Measurements from ENCODE around the gene PEG3.

DNA sequence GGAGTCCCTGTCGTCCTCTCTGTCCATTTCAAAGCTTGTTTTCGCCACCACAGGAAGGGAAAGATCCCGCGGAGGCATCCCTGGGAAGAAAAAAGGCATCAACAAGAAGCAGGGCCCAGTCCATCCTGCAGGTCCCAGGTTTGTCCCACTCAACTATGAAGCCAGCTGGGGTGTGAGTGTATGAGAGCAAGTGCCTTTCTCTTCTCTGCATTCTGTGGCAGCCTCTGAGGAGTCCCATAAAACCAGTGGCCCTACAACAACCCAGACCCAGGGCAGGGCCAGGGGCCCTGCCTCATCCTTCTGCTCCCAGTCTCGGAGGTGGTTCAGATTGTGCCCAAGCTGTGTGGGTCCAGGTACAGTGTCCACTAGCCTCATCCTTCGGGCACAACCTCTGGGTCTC, 18.9 kb downstream of the PEG3 start:
- TF ChIP-seq POLR2A (IDR thresholded peaks at IDR 0.05; ENCODE audit: low read depth, low read length) = no peak
- TF ChIP-seq, protein P1, sequence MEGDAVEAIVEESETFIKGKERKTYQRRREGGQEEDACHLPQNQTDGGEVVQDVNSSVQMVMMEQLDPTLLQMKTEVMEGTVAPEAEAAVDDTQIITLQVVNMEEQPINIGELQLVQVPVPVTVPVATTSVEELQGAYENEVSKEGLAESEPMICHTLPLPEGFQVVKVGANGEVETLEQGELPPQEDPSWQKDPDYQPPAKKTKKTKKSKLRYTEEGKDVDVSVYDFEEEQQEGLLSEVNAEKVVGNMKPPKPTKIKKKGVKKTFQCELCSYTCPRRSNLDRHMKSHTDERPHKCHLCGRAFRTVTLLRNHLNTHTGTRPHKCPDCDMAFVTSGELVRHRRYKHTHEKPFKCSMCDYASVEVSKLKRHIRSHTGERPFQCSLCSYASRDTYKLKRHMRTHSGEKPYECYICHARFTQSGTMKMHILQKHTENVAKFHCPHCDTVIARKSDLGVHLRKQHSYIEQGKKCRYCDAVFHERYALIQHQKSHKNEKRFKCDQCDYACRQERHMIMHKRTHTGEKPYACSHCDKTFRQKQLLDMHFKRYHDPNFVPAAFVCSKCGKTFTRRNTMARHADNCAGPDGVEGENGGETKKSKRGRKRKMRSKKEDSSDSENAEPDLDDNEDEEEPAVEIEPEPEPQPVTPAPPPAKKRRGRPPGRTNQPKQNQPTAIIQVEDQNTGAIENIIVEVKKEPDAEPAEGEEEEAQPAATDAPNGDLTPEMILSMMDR (conservative IDR thresholded peaks at IDR 0.05; ENCODE audit: low read depth, low read length) = no peak
- TF ChIP-seq, protein P2, sequence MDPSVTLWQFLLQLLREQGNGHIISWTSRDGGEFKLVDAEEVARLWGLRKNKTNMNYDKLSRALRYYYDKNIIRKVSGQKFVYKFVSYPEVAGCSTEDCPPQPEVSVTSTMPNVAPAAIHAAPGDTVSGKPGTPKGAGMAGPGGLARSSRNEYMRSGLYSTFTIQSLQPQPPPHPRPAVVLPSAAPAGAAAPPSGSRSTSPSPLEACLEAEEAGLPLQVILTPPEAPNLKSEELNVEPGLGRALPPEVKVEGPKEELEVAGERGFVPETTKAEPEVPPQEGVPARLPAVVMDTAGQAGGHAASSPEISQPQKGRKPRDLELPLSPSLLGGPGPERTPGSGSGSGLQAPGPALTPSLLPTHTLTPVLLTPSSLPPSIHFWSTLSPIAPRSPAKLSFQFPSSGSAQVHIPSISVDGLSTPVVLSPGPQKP (IDR thresholded peaks at IDR 0.05; ENCODE audit: borderline replicate concordance, low read depth, low read length) = no peak
- no peak for TF ChIP-seq SMC3 (IDR thresholded peaks at IDR 0.05; ENCODE audit: low read depth, low read length)
- TF ChIP-seq MAZ (IDR thresholded peaks at IDR 0.05; ENCODE audit: borderline replicate concordance, low read depth, low read length) = no peak
- no peak for TF ChIP-seq RAD21 (IDR thresholded peaks at IDR 0.05; ENCODE audit: low read length)
- no peak for TF ChIP-seq MAFK (IDR thresholded peaks at IDR 0.05; ENCODE audit: low read depth, low read length)
- TF ChIP-seq CEBPB (IDR thresholded peaks at IDR 0.05; ENCODE audit: low read depth, low read length) = no peak
- no peak for TF ChIP-seq MXI1 (IDR thresholded peaks at IDR 0.05; ENCODE audit: borderline replicate concordance, low read depth, low read length)
- TF ChIP-seq, protein P3, sequence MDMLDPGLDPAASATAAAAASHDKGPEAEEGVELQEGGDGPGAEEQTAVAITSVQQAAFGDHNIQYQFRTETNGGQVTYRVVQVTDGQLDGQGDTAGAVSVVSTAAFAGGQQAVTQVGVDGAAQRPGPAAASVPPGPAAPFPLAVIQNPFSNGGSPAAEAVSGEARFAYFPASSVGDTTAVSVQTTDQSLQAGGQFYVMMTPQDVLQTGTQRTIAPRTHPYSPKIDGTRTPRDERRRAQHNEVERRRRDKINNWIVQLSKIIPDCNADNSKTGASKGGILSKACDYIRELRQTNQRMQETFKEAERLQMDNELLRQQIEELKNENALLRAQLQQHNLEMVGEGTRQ (IDR thresholded peaks at IDR 0.05; ENCODE audit: low read depth, low read length) = no peak
- TF ChIP-seq NFE2L2 (IDR thresholded peaks at IDR 0.05; ENCODE audit: low read depth, low read length) = no peak
- no peak for TF ChIP-seq BHLHE40 (IDR thresholded peaks at IDR 0.05; ENCODE audit: low read depth, low read length)
- no peak for TF ChIP-seq CHD1 (IDR thresholded peaks at IDR 0.05; ENCODE audit: low read depth, low read length)

Data from IMR-90 (cell line).